GM10248 (cell line): Measurements from ENCODE around the gene CAMK2D.

Source experiments
- CTCF ChIA-PET: fragments of 300-600 bp; sonication (Branson Sonifier 250); formaldehyde crosslinking; extraction: SDS; loops from one replicate; lab custom pipeline; 2021; ENCODE audit warnings: antibody characterized with exemption; lab: Yijun Ruan, JAX
- POLR2A ChIA-PET: fragments of 350-650 bp; sonication (Branson Sonifier 250); formaldehyde crosslinking; extraction: SDS; loops from one replicate; lab custom pipeline; 2020; ENCODE audit warnings: antibody characterized with exemption; lab: Yijun Ruan, JAX
- DNase-seq: peaks from one replicate; pipeline ENCODE4 v3.0.0; 2012; ENCODE audit errors: extremely low spot score
- TF ChIP-seq, protein P1 (sequence below): IDR thresholded peaks from 2 replicates; pipeline ENCODE4 v1.5.1; 2012; ENCODE audit warnings: mild to moderate bottlenecking, low read depth; ENCODE audit errors: extremely low read depth, missing control alignments, control extremely low read depth

CAMK2D gene

DNA sequence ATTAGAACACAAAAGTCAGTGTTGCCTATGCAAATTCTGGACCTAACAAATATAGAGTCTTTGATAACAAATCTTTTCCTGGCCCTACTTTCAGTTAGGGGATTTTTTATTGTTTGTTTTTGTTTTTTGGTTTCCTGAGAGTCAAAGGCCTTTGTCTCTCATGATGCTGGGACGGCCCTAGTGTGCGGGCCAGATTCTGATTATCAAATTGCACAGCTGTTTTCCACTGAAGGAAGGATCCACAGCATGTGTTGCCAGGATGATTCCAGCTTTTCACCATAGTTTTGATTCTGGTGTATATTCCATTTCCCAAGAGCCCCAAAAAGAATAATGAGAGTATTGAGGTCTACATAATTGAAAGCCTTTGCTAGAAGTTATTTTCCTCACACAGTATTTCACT lies 248.2 kb downstream of the CAMK2D start:
- ChIA-PET POLR2A (no interaction called here), CTCF (no interaction called here)
- TF ChIP-seq, protein P1, sequence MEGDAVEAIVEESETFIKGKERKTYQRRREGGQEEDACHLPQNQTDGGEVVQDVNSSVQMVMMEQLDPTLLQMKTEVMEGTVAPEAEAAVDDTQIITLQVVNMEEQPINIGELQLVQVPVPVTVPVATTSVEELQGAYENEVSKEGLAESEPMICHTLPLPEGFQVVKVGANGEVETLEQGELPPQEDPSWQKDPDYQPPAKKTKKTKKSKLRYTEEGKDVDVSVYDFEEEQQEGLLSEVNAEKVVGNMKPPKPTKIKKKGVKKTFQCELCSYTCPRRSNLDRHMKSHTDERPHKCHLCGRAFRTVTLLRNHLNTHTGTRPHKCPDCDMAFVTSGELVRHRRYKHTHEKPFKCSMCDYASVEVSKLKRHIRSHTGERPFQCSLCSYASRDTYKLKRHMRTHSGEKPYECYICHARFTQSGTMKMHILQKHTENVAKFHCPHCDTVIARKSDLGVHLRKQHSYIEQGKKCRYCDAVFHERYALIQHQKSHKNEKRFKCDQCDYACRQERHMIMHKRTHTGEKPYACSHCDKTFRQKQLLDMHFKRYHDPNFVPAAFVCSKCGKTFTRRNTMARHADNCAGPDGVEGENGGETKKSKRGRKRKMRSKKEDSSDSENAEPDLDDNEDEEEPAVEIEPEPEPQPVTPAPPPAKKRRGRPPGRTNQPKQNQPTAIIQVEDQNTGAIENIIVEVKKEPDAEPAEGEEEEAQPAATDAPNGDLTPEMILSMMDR = no peak
- no peak for DNase-seq

GRCh38 chr4:113512880-113513279 lies 248.7 kb downstream of the CAMK2D start:
- TF ChIP-seq, protein P1 = no peak
- CTCF ChIA-PET = no interaction called here
- DNase-seq = no peak
- POLR2A ChIA-PET = no interaction called here

- TF ChIP-seq, protein P1 = no peak
These were observed 249.6 kb downstream of the CAMK2D start for GRCh38 chr4:113511944-113512343.

GRCh38 chr4:113509851-113510250 lies 251.7 kb downstream of the CAMK2D start:
- TF ChIP-seq, protein P1 = no peak
- DNase-seq = no peak
- ChIA-PET POLR2A (no interaction called here), CTCF (no interaction called here)

More at GRCh38 chr4:113511944-113512343, 249.6 kb downstream of the CAMK2D start:
- DNase-seq = no peak
- POLR2A ChIA-PET = no interaction called here
- CTCF ChIA-PET = no interaction called here

DNA sequence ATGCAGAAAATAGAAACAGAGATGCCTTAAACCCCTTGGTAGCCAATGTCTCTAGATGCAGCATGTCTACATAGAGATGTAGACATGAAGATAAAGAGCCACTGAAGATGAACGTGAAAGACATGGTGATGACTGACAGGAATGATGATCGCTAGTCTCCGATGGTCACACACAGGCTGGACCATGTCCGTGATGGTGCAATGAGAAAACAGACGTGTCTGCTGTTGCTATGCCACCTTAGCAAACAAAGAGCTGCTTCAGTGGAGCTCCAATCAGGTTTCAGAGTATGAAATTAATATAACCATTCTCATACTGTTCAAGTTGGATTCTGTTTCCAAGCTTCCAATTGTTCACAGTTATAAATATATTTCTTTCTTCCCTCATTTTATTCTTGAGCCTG lies 256.5 kb downstream of the CAMK2D start:
- CTCF ChIA-PET = interaction anchor here (0.8 to 1.6 kb wide), 4 partner anchors 22 to 110 kb away, joined by 3 to 4 read pairs (median 4); no protein-coding TSS in a partner anchor
- TF ChIP-seq, protein P1 = no peak
- POLR2A ChIA-PET = no interaction called here
- no peak for DNase-seq

- TF ChIP-seq, protein P1 = no peak
- no peak for DNase-seq
- ChIA-PET CTCF (interaction anchor here (1.3 to 1.6 kb wide), 2 partner anchors 21 to 43 kb away, joined by 3 to 4 read pairs; no protein-coding TSS in a partner anchor), POLR2A (no interaction called here)
These were observed 257.1 kb downstream of the CAMK2D start for GRCh38 chr4:113504422-113504821.
